HG03097 (cell line): Measurements from ENCODE around the gene GEMIN4.
"Not testable (repeated sequence)": the region's sequence is repeated elsewhere in the genome, so short reads cannot be mapped to it uniquely, and the experiment has no call there.

ENCODE experiments used
- ATAC-seq: cut with Tn5 transposase; IDR thresholded peaks from one replicate; pipeline ENCODE4 v1.9.1; 2021; ENCODE audit not compliant: unreplicated experiment, low FRiP score

GEMIN4 gene

GRCh38 chr17:781805-782731, 30.0 kb upstream of the GEMIN4 start, which contains the start of the genes GLOD4 and MRM3:
Gene GLOD4, minus strand, starts transcription at chr17:782280. Its CDS starts 25 bp downstream, at chr17:782255.
Gene MRM3, plus strand, starts transcription at chr17:782353. Its CDS starts 26 bp downstream, at chr17:782379.
- ATAC-seq: peak; percentile 89

GRCh38 chr17:778096-778495, 26.0 kb upstream of the GEMIN4 start:
- no peak for ATAC-seq

DNA sequence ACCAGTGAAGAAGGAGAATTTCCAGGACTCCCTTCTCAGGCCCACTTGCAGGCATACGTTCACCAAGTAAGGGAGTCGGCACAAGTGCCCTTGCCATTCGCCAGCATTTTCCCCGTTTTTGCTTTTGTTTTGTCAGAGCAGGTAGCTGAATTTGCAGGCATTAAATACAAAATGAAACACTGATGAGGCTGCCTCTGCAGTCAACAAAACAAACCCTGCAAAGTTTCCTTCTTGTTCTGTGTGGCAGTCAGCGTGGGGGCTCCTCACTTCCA, 22.2 kb upstream of the GEMIN4 start:
- no peak for ATAC-seq

DNA sequence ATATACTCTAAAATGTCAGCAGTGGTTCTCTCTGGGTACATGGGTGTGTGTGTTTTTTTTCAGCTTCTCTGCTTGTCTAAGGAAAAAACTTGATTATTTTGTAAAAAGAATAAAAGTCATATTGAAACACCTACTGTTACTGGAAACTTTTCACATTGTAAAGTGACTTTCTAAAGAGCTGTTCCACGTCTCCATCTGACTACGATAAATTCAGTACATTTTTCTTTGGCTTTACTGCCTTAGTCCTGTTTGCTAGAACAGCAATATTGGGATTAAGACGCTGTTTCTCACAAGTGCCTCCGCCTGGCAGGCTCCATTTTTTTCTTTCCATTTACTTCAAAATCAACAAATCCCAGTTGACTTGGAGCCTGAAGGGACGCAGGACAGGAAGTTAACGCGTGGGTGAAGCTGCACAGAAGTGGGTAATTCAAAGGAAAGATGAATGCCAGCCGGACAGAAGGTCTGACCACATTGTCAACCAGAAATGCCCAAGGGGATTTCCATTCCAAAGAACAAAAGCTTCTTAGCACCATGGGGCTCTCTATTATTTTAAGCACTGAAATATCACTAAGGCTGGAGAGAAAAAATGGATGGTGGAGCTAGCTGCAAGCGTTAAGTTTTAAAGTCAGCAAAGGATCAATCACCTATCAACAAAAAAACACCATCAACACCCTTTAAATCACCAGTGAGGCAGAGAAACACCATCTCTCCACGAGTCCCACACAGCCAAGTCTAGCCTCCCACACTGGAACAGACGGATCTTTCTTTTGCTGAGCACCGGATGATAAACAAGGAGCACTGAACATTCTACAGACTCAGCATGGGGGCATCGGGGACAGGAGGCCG, 21.6 kb upstream of the GEMIN4 start:
- ATAC-seq: no peak

DNA sequence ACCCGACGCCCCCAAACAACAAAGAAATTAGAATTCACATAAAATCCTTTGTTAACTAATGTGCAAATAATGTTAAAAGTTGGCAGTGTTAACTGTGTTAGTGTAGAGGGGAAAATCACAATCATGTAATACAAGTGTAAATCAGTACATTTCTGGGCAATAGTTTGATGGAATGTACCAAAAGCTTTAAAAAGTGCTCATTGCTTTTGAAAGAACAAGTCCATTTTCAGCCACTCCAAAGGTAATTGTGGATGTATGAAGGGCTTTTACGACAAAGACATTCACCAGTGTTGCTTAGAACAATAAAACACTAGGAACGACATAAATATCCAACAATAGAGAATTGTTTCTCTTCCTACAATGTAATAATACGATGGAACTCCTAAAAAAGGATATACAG, 21.0 kb upstream of the GEMIN4 start:
- ATAC-seq: no peak

DNA sequence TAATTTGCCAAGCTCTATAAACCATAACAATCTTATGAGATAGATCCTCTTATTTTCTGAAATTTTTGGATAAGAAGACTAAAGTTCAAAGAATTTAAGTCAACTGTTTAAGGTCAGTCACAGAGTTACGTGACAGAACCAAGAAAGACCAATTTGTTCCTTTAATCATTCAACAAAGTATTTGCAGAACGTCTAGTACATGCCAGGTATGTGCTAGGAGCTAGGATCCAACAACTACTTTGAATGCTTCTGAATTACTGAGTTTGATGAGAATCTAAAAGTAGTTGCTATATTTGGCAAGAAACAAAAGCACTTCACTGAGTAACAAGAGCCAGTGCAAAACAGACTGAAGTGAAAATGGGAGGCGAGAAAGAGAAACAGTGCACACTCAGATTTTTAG, 15.0 kb upstream of the GEMIN4 start:
- no peak for ATAC-seq

DNA sequence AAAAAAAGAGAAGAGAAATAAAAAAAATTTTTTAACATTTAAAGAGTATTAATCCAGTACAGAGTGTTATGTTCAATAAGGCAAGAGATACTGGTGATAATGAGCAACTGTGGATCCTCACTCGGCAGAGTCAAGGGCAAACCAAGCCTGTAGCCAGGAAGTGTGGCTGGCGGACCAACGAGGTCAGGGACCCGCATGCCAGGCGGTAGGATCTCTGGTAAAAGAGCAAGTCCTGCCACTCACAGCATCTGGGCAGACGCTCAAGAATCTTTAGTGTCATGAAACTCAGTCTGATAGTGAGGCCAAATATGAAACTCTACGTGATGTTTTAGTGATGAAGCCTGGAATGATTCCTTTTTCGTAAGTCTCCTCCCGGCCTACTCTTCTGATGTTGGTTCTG, 8.3 kb upstream of the GEMIN4 start:
- ATAC-seq: no peak

DNA sequence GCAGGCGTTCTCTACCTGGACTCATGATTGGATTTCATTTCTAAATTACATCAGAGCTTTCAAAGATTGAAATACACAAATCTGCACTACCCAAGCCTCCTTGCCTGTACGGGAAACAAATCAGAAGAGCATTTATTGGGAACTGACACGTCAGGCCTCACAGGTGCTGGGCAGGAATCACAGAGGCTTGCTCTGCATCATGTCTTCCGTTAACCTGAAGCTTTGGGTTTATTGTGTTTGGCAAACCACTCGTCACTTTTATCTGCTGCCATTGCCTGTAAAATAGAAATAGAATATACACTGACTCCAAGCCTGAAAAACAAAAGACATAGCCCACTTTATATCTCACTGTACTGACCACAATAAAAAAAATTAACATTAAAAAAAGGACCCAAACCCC, 7.9 kb upstream of the GEMIN4 start:
- ATAC-seq: no peak

DNA sequence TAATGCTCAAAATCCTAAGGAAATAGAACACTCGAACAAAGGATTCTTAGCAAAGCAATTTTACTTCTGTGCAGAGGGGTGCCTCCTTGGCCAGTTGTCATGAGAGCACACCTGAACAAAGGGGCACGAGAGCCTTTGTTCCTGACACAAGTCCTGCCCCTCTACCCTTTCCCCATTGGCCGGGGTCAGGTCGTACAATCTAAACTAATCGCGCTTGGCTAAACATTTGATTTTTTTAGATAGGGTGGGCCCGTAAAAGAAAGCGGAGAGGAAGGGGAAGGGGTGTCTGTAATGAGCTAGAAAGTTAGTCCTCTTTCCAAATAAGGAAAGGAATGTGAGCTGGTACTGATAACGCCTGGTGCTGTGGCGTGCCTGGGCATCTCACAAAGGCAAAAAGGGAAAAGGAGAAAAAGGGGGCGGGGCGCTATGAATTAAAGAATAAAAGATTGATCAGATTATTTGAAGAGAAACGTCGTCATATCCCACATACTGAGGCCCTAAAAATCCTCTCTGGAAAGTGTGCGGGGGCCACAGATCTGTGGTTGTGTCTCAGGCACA, 4.0 kb upstream of the GEMIN4 start:
- ATAC-seq: not testable (repeated sequence)

- not testable (repeated sequence) for ATAC-seq
Observed at GRCh38 chr17:755319-755961, 3.4 kb upstream of the GEMIN4 start.

DNA sequence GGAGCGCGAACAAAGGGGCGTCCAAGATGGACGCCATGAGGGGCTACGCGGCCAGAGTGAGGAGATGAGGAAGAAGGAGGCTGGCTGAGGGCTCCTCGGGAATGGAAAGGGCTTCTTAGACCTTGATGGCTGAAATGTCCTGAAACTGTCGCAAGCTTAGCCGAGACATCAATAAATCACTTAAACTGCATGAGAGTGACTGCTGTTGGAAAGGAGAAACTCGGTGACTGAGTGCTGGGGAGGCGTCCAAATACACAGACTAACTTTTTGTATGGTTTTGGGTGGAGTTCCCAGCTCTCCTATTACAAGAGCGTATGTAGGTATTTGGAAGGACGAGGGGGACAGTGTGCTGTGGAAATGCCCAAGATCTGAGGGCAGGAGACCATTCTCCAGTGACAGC, 1.4 kb upstream of the GEMIN4 start:
- ATAC-seq: no peak

DNA sequence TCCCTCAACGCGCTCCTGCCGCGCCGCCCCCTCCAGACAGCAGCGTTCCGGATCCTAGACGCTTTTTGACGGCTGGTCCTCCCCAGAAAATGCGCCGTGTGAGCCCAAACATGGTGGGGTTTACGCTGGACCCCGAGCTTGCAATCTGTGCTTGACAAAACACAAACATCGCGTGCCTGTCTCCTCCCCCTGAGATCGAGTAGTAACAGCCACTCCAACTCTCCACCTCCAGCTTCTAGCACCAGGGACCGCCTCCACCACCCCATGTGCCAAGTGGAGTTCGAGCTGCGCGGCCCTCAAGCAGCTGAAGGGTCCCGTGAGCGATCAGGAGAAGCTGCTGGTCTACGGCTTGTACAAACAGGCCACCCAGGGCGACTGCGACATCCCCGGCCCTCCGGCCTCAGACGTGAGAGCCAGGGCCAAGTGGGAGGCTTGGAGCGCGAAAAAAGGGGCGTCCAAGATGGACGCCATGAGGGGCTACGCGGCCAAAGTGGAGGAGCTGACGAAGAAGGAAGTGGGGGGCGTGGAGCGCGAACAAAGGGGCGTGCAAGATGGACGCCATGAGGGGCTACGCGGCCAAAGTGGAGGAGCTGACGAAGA, 656 bp upstream of the GEMIN4 start:
- ATAC-seq: no peak

GRCh38 chr17:751269-752001, 629 bp downstream of the GEMIN4 start:
- peak; percentile 27 for ATAC-seq

DNA sequence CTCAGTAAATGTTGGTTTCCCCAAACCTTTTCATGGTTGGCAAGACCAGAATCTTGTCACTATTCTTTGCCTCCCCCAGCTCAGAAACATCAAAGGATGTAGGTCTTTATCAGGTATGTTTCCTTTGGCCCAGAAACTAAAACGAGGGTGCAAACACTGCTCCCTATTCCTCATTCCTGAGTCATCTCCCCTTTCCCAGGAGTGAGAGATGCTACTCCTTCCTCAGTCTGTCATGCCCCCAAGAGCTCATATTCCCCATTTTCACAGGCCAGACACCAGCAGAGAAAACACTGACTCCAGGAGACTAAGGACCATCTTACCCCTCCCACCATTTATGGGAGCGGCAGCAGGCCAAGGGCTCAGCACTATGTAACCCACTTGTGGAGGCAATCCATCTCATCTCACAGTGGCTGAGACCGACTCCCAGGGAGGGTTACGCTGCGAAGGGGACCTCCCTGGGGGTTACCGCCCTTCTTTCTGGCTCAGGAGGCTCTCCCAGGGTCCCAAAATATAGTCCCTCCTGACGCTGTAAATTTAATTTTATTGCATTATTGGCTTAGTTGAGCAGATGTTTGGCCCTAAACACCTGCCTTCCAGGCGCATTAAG, 1.5 kb downstream of the GEMIN4 start:
- ATAC-seq: no peak

DNA sequence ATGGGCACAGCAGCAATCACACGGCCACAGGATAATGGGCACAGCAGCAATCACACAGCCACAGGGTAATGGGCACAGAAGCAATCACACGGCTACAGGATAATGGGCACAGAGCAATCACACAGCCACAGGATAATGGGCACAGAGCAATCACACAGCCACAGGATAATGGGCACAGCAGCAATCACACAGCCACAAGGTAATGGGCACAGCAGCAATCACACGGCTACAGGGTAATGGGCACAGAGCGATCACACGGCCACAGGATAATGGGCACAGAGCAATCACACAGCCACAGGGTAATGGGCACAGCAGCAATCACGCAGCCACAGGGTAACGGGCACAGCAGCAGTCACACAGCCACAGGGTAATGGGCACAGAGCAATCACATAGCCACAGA, 2.7 kb downstream of the GEMIN4 start:
- not testable (repeated sequence) for ATAC-seq

GRCh38 chr17:748604-749003, 3.5 kb downstream of the GEMIN4 start:
- not testable (repeated sequence) for ATAC-seq

DNA sequence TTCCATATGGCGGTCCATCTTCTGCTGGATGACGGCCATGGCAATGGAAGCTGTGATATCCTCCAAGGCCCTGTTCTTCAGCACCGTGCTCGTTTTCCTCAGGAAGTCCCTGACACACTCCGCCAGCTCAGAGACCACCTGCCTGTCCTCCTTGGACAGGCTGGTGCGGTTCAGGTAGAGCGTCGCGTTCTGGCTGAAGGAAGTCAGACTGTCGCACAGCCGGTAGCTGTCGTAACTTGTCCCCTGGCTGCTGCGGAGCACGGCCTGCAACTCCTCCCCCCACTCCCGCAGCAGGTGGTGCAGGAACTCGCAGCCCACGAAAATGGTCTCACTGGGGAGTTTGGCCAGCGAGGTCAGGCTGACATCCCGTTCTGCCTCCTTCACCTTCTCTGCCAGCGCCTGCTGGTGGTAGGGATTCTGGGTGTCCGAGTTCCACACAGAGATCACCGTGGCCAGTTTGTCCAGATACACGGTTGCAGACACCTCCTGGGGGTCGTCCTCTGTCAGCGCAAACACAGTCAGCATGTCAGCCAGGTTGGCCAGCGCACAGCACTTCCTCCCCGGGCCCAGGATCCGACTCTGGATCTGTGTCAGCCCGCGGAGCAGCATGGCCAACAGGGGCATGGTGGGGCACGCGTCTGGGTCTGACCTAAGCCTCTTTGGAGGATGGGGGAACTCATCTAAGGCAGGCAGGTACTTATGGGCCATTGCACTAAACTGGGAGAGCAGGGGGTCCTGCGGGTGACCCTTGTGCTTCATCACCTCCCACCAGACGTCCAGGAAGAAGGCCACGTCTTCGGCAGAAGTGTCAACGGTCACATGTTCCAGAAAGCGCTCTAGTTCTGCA, 5.1 kb downstream of the GEMIN4 start:
- no peak for ATAC-seq

- ATAC-seq: no peak
Observed at GRCh38 chr17:746181-746580, 5.9 kb downstream of the GEMIN4 start.
